Hippocampal formation (tissue), 2 donors: ENCODE results near the gene PLA2G15.

Experiments
- DNase-seq, 2 donors: peaks; one replicate each; lab custom pipeline; 2025; lab: John Stamatoyannopoulos, UW

Gene PLA2G15, protein sequence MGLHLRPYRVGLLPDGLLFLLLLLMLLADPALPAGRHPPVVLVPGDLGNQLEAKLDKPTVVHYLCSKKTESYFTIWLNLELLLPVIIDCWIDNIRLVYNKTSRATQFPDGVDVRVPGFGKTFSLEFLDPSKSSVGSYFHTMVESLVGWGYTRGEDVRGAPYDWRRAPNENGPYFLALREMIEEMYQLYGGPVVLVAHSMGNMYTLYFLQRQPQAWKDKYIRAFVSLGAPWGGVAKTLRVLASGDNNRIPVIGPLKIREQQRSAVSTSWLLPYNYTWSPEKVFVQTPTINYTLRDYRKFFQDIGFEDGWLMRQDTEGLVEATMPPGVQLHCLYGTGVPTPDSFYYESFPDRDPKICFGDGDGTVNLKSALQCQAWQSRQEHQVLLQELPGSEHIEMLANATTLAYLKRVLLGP

DNA sequence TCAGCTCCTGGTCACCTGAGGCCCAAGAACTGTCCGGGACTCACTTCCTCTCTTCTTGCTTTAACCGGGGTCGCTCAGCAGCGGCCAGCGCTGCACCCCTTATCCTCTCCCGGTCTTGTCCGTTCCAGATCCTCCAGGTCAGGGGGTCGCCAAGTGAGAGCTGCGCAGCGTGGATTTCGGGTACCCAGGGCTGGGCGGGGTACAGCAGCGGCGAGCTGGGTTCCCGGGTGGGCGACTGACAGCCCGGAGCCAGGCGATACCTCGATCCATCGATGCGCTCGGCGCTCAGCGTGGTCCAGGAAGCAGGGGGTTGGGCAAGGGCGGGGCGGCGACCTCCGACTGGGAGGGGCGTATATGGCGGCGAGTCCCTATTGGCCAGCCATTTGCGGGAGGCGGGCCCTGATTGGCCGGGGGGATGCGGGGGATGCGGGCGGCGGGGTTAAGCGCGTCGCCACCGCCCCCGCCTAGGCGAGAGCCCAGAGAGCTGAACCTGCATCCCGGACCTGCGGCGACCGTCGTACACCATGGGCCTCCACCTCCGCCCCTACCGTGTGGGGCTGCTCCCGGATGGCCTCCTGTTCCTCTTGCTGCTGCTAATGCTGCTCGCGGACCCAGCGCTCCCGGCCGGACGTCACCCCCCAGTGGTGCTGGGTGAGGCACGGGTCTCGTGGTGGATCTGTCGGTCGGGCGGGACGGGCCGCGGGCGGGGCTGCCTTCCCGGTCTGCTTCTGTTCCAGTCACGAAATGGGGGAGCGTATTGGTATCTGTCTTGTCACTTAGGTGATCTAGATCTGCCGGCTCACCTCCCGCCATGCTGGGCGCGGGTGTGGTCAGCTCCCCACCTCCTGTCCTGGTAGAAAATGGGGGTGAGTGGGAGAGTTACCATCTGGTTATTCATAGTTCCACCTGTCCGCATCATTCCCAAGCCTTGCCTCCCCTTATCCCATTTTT, at the start of gene PLA2G15:
PLA2G15 (plus strand) TSS at position 471 of the 951 bp plus-strand sequence; CDS start at position 525, 54 bp downstream.
- DNase-seq, result peak; percentile 85 to 93

DNA sequence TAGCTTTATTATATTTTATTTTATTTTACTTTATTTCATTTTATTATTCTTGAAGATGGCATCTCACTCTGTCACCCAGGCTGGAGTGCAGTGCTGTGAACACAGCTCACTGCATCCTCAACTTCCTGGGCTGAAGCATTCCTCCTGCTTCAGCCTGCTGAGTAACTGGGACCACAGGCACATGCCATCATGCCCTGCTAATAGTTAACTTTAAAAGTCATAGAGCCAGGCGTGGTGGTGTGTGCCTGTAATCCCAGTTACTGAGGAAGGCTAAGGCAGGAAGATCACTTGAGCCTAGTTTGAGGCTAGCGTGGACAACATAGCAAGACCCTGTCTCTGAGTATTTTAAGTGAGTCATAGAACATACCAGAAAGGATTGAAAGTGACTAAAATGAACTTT, 47.9 kb upstream of the PLA2G15 start:
- no peak for DNase-seq

DNA sequence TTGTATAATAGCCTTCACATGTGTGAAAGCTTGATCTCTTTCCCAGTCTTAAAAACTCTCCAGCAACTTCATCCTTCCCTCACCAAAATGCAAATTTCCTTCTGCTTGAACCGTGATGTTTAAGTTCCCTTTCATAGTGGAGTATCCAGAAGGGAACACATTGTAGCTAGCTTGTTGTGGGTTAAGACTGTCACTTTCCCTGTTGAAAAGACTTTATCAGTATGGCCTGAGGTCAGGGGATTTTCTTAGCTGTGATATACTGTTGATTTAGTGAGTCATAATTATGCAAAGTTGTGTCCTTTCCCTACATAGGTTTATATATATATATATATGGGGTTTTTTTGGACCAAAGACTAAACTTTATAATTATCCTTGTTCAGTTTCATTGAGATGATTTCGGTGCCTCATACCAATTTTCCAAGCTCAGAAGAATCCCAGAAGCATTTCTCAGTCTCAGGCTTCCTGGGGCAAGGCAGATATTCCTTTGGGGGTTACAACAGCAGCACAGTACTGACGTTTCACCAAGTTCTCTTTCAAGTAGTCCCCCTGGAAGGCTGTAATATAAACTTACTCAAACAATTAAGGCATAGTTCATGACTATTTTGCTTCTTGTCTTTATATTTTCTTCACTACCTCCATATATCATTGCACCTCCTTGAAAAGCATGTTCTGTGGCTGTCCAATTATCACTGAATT, 44.9 kb upstream of the PLA2G15 start:
- peak in 1 of 2 donors; percentile 10 for DNase-seq

DNA sequence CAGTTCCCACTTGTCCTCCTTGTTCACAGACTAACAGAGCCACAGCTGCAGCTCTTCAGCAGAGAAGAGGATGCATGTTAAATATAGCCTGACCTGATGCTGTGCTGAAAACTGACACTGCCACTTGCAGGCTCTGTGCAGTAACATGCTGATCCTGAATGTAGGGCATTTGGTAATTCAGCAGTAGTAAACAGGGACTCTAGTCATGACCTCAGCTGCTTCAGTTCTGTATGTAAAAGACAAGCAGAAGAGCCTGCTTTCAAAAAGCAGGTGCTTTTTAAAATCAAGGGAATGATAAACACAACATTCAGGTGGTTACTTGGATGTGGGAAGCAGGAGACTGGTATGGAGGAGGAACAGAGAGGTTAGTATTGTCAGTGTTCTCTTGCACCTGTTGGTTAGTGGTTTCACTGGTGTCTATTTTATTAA, 43.1 kb upstream of the PLA2G15 start:
- peak in 1 of 2 donors; percentile 30 for DNase-seq

DNA sequence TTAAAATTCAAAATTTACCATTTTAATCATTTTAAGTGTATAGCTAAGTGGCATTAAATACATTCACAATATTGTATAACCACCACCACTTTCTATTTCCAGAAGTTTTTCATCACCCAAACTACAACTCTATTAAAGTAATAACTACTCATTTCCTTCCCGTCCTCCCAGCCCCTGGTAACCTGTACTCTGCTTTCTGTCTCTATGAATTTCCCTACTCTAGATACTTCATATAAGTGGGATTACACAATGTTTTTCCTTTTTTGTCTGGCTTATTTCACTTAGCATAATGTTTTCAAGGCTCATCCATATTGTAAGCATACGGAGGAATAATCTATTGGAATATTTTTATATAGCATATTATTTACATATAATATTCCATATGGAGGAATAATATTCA, 38.9 kb upstream of the PLA2G15 start:
- no peak for DNase-seq

DNA sequence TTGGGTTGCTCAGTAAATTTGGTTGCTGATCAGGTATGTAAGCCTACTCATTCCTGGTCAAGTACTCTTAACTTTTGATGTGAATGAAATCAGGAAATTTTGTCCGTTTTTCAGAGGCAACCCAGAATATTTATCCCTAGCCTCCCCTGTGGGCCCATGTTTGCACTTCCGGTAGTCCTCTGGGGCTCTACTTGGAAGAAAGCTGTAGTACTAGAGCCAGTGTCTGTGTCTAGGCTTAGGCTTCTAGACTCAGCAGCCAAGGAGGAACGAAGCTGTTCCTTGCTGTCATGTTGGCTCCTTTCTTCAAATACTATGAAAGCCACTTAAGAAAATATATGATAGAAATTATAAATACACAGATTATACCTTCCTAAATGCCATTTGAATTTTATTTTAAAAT, 30.4 kb upstream of the PLA2G15 start:
- DNase-seq, result no peak

DNA sequence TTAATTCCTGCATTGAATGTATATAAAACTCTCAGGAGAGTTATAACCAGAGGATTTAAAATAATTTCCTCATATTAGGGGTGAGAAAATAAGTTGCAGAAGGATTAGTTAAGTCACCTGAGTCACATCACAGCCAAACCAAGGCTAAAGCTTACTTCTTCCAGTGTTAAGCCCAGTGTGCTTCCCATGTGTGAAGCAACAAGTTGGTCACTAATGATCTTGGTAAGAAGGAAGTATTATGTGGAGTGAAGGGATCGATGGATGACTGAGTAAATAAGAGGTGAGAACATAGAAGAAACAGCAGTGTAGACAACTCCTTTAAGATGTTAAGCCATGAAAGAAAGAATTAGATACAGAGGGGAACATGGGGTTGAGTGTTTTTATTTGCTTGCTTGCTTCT, 29.9 kb upstream of the PLA2G15 start:
- no peak for DNase-seq

DNA sequence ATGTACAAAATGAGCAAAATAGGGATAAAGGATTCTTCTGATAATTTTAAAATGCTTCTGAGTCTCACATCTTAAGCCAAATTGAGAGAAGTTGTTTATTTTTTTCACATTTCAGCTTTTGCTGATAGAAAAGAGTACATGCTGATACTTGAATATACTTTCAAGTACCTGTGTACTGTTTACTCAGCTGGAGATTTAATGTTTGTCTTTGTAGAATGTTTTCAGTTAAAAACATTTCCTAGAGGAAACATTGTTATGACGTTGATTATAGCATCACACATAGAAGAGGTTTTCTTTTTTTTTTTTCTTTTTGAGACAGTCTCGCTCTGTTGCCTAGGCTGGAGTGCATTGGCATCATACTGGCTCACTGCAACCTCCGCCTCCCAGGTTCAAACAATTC, 28.9 kb upstream of the PLA2G15 start:
- no peak for DNase-seq

DNA sequence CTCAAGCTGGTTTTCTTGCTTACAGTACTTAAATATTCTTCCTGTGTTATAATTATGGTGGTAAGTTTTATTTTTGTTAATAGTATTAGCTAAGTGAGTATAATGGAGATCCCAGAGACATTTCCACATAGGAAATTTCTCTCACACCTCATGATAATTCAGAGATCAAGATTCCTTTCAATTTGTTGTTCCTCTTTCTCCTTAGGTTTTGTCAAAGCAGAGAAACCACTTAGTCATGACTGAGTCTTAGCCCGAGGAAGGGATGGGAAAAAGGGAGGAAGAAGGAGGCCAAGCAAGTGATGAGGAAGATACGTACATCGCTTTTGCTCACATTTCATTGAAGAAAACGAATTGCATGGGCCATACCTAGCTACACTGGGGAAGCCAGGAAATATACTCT, 27.7 kb upstream of the PLA2G15 start:
- no peak for DNase-seq

DNA sequence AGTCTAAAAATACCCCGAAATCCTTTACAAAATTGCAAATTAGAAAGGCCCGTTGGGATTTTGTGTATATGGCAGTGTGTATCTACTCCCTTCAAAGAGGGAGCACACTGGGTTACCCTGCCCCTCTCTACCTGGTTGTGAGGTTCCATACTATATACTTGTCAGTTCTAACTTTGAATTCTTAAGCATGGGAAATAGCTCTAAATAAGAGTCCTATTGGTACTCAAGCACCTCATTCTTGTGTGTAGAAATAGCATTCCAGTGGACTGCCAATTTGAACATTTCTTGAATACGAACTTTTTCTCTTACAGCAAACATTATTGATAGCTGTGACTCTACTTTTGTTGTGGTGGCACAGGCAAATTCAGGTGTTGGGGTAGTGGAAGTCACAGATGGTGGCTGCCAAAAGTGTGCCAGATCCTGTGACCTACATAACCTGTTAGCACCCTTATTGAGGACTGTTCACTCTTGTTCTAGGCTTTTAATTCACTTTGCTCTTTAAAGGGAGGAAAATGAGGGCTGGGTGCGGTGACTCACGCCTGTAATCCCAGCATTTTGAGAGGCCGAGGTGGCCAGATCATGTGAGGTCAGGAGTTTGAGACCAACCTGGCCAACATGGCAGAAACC, 25.3 kb upstream of the PLA2G15 start:
- no peak for DNase-seq

DNA sequence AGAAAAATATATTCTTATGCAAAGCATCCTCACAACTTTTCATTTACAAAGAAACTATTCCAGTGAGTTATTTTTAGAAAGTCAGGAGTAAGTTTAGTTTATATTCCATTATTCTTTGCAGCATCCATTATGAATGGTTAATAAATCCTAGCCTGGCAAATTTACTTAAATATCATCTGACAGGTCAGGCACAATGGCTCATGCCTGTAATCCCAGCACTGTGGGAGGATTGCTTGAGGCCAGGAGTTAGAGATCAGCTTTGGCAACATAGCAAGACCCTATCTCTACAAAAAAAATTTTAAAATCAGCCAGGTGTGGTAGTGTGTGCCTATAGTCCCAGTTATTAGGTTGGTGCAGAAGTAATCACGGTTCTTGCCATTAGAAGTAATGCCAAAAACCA, 22.1 kb upstream of the PLA2G15 start:
- DNase-seq, result no peak

DNA sequence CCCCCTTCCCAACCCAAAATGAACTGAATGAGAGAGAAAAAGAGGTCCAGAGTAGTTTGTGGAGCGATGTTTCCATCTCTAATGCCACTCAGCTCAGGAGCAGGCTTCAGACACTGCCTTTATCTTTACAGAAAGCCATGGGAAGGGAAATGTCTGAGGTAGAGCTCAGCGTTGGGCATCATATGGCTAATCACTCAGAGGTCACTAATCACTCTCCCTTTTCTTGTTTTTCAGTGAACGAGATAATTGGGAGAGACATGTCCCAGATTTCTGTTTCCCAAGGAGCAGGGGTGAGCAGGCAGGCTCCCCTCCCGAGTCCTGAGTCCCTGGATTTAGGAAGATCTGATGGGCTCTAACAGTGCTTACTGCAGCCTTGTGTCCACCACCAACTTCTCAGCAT, 19.1 kb upstream of the PLA2G15 start:
- DNase-seq, result no peak

DNA sequence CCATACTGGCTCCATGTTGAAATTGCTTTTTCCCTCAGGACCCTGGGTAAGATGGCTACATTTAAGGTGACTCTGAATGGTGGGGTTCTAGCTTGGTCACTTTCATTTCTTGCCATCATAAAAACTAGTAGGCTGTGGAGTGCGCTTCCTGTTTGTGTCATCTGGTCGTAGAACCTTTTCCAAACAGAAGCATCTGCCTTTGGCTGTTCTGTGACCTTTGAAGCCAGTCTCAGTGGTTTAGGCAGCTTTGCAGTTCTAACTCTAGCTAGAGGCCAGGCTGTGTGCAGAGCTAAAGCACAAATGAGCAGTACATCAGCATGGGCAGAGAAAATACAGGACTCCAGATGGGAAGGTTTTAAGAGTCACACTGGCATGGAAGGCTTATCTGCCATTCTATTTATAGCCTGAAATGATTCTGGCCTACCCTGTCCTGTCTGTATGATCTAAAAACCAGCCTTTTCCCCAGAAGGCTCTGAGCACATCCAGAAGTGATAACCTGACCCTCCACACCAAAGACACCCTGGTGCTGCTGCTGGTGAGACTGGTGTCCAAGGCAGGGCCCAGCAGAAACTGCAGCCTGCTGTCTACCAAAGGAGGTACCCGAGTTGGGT, 17.9 kb upstream of the PLA2G15 start:
- no peak for DNase-seq

DNA sequence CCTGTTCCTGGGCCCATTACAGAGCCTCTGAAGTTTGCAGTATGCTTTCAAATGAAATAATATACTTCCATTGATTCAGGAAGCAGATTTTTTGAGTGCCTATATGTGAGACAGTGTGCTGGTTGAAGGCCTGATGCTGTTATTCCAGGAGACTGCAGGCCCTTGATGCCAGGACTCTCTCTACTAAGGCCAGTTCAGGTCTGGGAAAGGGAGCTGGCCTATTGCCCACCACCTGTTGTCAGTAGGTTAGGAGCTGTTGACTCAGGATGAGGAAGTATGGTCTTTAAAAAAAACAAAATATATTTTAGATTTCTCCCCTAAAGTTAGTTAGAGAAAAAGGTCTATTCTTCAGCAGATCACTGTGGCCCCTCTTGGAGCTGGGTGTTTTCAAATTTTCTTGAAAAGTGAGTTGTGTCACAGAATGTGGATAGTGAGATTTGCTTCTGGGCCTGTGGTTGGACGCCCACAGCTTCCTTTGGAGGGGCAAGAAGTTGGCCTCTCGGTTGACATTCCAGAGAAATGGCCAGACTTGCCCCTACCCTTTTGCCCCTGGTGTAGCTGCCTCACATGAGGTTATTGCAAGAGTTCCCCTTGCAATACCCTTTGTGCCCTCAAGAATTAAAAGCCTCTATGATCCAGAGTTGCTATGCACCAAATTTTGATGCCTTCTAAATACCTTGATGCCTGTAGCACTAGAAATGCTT, 17.2 kb upstream of the PLA2G15 start:
- no peak for DNase-seq

DNA sequence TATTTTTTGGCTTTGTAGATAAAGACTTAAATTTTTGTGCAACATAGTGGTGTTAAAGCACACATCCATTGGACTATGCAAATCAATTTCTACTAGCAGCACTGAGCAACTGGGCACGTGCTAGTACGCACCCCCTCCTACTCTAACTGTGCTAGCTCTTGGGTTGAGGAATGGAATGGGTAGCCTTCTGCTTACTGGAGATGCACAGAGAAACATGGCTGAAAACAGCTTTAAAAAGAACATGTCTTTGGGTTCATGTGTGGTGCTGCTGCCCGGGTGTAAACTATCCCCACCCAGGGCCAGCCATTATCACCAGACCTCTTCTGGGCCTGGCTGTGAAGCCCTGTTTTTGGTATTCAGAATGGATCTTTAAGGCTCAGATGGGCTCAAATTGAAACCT, 16.5 kb upstream of the PLA2G15 start:
- no peak for DNase-seq

DNA sequence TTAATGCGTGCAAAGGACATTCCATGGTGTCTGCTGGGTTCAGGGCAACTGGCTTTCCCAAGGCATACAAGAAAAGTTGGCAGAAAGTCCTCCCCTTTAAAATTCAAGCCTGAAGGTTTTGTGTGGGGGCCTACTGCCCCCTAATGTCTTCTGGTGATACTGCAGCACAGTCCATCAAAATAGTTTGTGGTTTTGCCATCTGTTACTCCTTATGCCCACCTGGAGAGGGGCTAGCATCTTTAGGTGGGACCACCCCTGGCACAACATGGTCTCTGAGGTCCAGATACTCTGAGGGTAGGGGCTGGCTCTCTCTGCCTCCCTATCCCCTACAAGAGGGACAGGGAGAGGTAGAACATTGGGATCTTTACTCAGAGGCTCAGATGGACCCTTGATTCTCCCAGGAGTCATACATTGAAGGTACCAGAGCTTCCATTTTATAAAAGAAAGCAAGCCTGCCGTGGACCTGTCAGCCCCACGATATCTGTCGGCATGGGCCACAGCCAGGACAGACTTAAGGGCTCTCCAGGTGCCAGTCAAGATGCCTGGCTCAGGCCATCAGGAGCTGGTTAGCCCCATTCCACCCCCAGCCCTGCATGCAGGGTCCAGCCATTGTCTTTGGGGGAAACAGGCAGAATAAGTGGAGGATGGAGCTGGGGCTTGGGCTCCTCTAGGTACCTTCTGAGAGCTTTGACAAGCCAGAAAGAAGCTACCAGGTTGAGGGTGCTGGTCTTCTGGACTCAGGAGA, 15.6 kb upstream of the PLA2G15 start:
- peak; percentile 27 to 70 for DNase-seq

DNA sequence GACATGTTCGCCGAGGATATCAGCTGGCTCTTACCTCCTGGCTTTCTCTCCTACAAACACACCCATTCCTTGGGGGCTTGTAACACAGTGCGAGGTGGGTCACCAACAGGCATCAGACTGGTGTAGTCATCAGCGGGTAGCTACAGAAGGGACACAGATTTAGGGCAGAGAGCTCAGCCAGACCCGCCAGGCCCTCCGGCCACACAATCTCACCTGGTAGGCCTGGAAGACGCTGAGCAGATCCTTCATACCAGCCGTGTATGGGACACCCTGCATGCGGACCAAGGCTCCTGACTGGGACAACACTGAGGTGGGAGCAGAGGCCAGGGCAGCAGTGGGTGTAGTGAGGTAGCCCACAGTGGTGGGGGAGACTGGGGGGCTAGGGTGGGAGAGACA, 15.0 kb upstream of the PLA2G15 start:
- no peak for DNase-seq

DNA sequence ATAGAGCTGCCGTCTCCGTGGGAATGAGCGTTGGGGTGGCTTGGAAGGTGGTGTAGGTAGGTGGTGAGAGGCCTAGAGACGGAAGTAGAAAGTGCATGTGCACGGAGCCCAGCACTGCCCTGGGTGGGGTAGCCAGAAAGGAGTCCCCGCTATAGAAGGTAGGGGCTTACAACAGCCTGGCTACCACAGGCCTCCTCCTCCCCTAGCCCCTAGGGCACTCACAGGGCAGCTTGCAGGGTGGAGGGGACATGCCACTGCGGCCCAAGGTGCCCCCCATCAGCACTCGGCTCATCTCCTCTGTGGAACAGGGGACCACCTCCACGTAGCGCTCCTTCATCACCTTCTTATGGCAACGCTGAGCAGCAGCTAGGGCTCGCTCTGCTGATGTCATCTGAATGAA, 14.2 kb upstream of the PLA2G15 start:
- no peak for DNase-seq

DNA sequence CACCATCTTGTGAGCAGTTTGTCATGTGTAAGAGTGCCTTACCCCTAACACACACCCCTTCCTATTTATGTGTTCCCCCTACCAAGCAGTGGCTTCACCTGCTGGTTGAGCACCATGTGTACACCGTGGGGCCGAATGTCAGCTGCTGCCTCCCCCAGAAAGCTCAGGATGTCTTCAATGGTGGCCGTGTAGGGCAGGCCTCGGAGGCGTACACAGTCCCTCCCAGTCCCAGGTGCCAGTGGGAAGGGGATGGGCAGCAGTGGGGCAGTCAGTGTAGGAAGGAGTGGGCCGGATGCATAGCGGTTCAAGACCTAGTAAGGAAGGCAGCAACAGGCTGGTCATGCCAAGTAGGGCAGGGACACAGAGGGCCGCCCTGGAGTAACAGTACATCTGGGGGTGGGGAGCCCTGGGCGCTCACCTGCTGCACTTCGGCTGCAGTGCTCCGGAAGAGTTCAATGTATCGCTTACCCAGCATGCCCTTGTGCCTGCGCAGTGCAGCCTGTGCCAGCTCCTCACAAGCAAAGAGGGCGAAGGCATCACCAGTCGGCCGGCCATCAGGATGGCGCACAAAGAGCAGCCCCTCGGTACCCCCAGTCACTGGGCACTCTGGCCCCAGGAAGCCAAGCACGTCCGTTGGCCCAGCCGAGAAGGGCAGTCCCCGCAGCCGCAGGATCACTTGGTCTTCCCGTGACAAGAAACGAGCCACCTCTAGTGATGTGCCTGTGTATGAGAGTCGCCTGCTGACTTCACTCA, 13.6 kb upstream of the PLA2G15 start:
- DNase-seq, result no peak
